Heart left ventricle (tissue), 16 donors: ENCODE measurements around the gene RNF112. TPM values are rescaled to one million over a fixed set of nuclear protein-coding genes. Genes with fewer than 3 reads are reported as not detected.

Source experiments
- ATAC-seq, 4 donors: fragments of 200-7000 bp; cut with Tn5 transposase; one replicate each; pipeline ENCODE4 v1.9.1; 2020 to 2022; ENCODE audit warnings: moderate library complexity in 4 of 4, mild to moderate bottlenecking in 3 of 4, moderate number of reproducible peaks in 1 of 4
- DNase-seq, 5 donors: peaks; one replicate each; pipeline ENCODE4 v3.0.0-alpha.2; 2020
- H3K27ac ChIP-seq, 12 donors: fragments of 200-600 bp; sonication (generic) in 4 of 12; one replicate each; pipeline versions ENCODE4 v1.5.0 to v1.8.0; 2016 to 2022; ENCODE audit warnings: mild to moderate bottlenecking in 2 of 12
- H3K27me3 ChIP-seq, 9 donors: fragments of 200-600 bp; sonication (generic) in 2 of 9; one replicate each; pipeline versions ENCODE4 v1.5.1 to v1.8.0; 2016 to 2022; ENCODE audit warnings: mild to moderate bottlenecking in 3 of 9
- H3K36me3 ChIP-seq, 9 donors: fragments of 200-600 bp; sonication (generic) in 2 of 9; one replicate each; pipeline versions ENCODE4 v1.5.0 to v1.8.0; 2018 to 2022; ENCODE audit warnings: mild to moderate bottlenecking in 2 of 9
- H3K4me1 ChIP-seq, 12 donors: fragments of 200-600 bp; sonication (generic) in 4 of 12; one replicate each; pipeline versions ENCODE4 v1.5.0 to v1.8.0; 2016 to 2022; ENCODE audit warnings: mild to moderate bottlenecking in 3 of 12
- H3K4me3 ChIP-seq, 12 donors: fragments of 200-600 bp; sonication (generic) in 4 of 12; one replicate each; pipeline versions ENCODE4 v1.5.0 to v1.8.0; 2017 to 2022; ENCODE audit warnings: mild to moderate bottlenecking in 9 of 12, moderate library complexity in 4 of 12
- H3K9me3 ChIP-seq, 12 donors: fragments of 200-600 bp; sonication (generic) in 4 of 12; one replicate each; pipeline versions ENCODE4 v1.5.0 to v1.8.0; 2016 to 2022; ENCODE audit warnings: mild to moderate bottlenecking in 1 of 12
- CTCF ChIP-seq, 12 donors: fragments of 200-600 bp; sonication (generic) in 4 of 12; IDR thresholded peaks; one replicate each; pipeline versions ENCODE4 v1.5.0 to v1.8.0; 2018 to 2022; ENCODE audit warnings: antibody characterized with exemption in 12 of 12, mild to moderate bottlenecking in 5 of 12
- POLR2A ChIP-seq, 2 donors: fragments of 450-650 bp; IDR thresholded peaks; one replicate each; pipeline ENCODE4 v1.6.1; 2017; ENCODE audit warnings: antibody characterized with exemption in 2 of 2, mild to moderate bottlenecking in 2 of 2, moderate library complexity in 2 of 2
- WGBS, 4 donors: extraction: QIAGEN DNeasy Blood & Tissue Kit in 2 of 4; methylation state at CpG; one replicate each; pipeline versions ENCODE4 v1.1.5 to v1.1.7; 2013 to 2018; 5-methylcytosine and 5-hydroxymethylcytosine counted together
- intact Hi-C, 10 donors: fragments of 100-400 bp; cut with DNase I; formaldehyde crosslinking; loops; one replicate each; pipeline versions ENCODE4 v1.11.1 to v1.14.2; 2022
- polyA plus RNA-seq, 2 donors: library from polyadenylated mRNA; stranded (reverse); fragments of 200-250 nt; gene quantifications; one replicate each; pipeline ENCODE4 v1.2.3, GENCODE V29; 2013
- total RNA-seq, 9 donors: library from RNA; depleted of rRNA in 2 of 9; stranded (reverse); fragments of >200 nt in 2 of 9; fragmentation: NEBNext Ultra II Directional in 3 of 9; extraction: Animal tissue kit (Norgen Biotek cat#: 25700) in 3 of 9; gene quantifications; one replicate each; pipeline versions ENCODE4 v1.1.0 to v1.2.4, GENCODE V29; 2016 to 2023
- donor health status: ischemic (EF 13 %, LVEDD 7.1; RV severe dilation, severe dysfunction).
- donor health status: healthy with polysubstance abuse.
- donor health status: DM: no; HTN: yes; CAD: no.
- donor health status: DM: no; HTN: no; CAD: no.
- donor health status: ischemic (EF 25% LVEDD 6.9; RV normal size, moderate dysfunction).
- donor health status: ischemic (EF 25% LVEDD 5.7; RV mildly dilated, moderate dysfunction).
- donor health status: healthy.
- donor health status: DM: yes; HTN: yes; CAD: no.
- donor health status: ischemic (EF 35%, LVEDD 5.7; RV mildly dilated, moderate dysfunction).
- donor health status: nonischemic (EF 11% LVEDD 7.7; RV severe dilation, severe dysfunction).
- donor health status: DM: yes; HTN: yes; CAD: no.
- donor health status: PGD.
- donor health status: ischemic (EF 29% LVEDD 5.4; RV normal size, mild dysfunction).
- donor health status: nonischemic (EF 23%, LVEDD 6.1; RV moderate dilation, normal function).

The RNF112 gene
- total and polyA plus RNA-seq, 11 donors = 0.45 to 3.0 (median 1.4) TPM

- intact Hi-C loops = loop anchor here (1.0 to 10.0 kb wide), 9 partner anchors 84 to 405 kb away; partner anchors contain the start of gene ALDH3A2 (in 2 of the 10)
- Histone ChIP-seq H3K9me3 (no peaks in the 10 kb centered on the region), H3K27ac (peak within 1 kb of the TSS in 11 of 12 donors; percentile 48 to 88 (median 75)), H3K4me3 (peak within 1 kb of the TSS; percentile 58 to 87 (median 79)), H3K36me3 (peaks cover 0 to 6% (median 0%) of the 10 kb centered on the region in 9 donors), H3K27me3 (peaks cover 0 to 2% (median 0%) of the 10 kb centered on the region in 9 donors), H3K4me1 (peaks cover 0 to 20% (median 12%) of the 10 kb centered on the region in 12 donors)
- TF ChIP-seq CTCF (IDR thresholded peaks at IDR 0.05) (peak; percentile 96 to 100 (median 98)), POLR2A (IDR thresholded peaks at IDR 0.05) (peak in 1 of 2 donors; percentile 50)
- WGBS, 4 donors = 0 to 1% (median 1%) methylated on average over 52 to 83 of the region's 83 CpGs
- DNase-seq (peak; percentile 90 to 97 (median 93)), ATAC-seq (peak; percentile 93 to 97 (median 96))
Measured at GRCh38 chr17:19362277-19363113, 48.5 kb upstream of the RNF112 start, which contains the start of gene B9D1. Gene B9D1, minus strand, starts transcription at chr17:19362723. Its CDS starts 154 bp downstream, at chr17:19362569.

- H3K36me3 ChIP-seq = no peaks in the 10 kb centered on the region
- no peak for ATAC-seq
- H3K4me3 ChIP-seq = peak overlapping the region in 11 of 12 donors; percentile 58 to 85 (median 77)
- no peak for TF ChIP-seq POLR2A (IDR thresholded peaks at IDR 0.05)
- peak in 3 of 12 donors; percentile 6 to 30 (median 21) for TF ChIP-seq CTCF (IDR thresholded peaks at IDR 0.05)
- H3K9me3 ChIP-seq = no peaks in the 10 kb centered on the region
- H3K27me3 ChIP-seq = peaks cover 0 to 2% (median 0%) of the 10 kb centered on the region in 9 donors
- intact Hi-C loops = loop anchor here (1.0 to 10.0 kb wide), 9 partner anchors 84 to 404 kb away; partner anchors contain the start of gene ALDH3A2 (in 2 of the 10)
- peak overlapping the region in 10 of 12 donors; percentile 48 to 88 (median 78) for H3K27ac ChIP-seq
- no peak for DNase-seq
- H3K4me1 ChIP-seq = peaks cover 0 to 20% (median 12%) of the 10 kb centered on the region in 12 donors
- 27 to 38% (median 30%) methylated on average over 14 of the region's 14 CpGs for whole genome bisulfite sequencing, 4 donors
Measured at GRCh38 chr17:19363114-19363438, 48.0 kb upstream of the RNF112 start.

GRCh38 chr17:19363460-19364035 lies 47.5 kb upstream of the RNF112 start:
- peak in 2 of 5 donors; percentile 24 to 47 for DNase-seq
- Histone ChIP-seq H3K27me3 (peaks cover 0 to 2% (median 0%) of the 10 kb centered on the region in 9 donors), H3K4me1 (peaks cover 0 to 23% (median 12%) of the 10 kb centered on the region in 12 donors), H3K9me3 (no peaks in the 10 kb centered on the region), H3K4me3 (no peak overlapping the region), H3K36me3 (no peaks in the 10 kb centered on the region), H3K27ac (peak overlapping the region in 1 of 12 donors; percentile 73)
- no peak for ATAC-seq
- WGBS, 4 donors = 45 to 62% (median 59%) methylated on average over 5 to 6 of the region's 6 CpGs
- TF ChIP-seq POLR2A (IDR thresholded peaks at IDR 0.05) = no peak
- no peak for TF ChIP-seq CTCF (IDR thresholded peaks at IDR 0.05)
- intact Hi-C loops = loop anchor here (1.0 to 10.0 kb wide), 9 partner anchors 83 to 404 kb away; partner anchors contain the start of gene ALDH3A2 (in 2 of the 10)
